ENCODE measurements around the gene MTFR2.
A peak's percentile ranks its signal among the peaks of the same experiment; 100 is the strongest.

Gene MTFR2

DNA sequence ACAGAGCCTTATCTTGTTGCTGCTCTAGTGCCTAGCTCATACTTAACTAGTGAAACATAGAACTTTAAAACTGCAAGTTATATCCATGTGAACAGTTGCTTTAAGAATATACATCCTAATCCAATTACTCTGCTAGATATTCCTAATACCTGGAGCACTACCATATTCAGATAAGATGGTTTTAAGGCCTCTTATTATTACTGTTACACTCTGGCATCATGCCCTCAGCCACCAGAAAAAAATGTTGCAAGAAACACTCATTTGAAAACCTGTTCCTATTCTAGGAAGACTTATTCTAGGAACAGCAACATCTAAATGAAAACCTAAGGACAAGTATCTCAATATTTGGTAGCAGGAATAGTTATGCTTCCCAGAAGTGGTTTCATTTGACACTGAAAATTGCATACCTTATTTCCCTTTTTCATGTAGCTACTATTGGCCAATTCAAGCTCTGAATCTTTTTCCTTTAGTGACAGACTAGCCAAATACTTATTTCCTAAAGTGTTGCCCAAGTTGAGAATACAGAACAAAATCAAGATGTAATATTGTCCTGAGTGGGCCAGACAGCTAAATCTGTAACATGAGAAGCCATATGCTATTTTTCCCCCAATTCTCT, 4.8 kb upstream of the MTFR2 start:
- Histone ChIP-seq H3K9me3 (ENCODE audit: low read length) (no peaks in the 10 kb centered on the region), H3K4me3 (ENCODE audit: low read length) (no peak overlapping the region), H2AFZ (ENCODE audit: low read depth, low read length) (no peak overlapping the region), H3K36me3 (ENCODE audit: insufficient read depth, low read length) (peaks cover 29% of the 10 kb centered on the region), H3K4me1 (ENCODE audit: insufficient read depth, low read length) (peaks cover 7% of the 10 kb centered on the region), H3K27me3 (ENCODE audit: insufficient read depth, low read length) (no peaks in the 10 kb centered on the region)

- Histone ChIP-seq H3K27me3 (ENCODE audit: insufficient read depth, low read length) (no peaks in the 10 kb centered on the region), H3K36me3 (ENCODE audit: insufficient read depth, low read length) (peaks cover 18% of the 10 kb centered on the region), H2AFZ (ENCODE audit: low read depth, low read length) (no peak overlapping the region), H3K4me3 (ENCODE audit: low read length) (no peak overlapping the region), H3K4me1 (ENCODE audit: insufficient read depth, low read length) (peaks cover 12% of the 10 kb centered on the region), H3K9me3 (ENCODE audit: low read length) (no peaks in the 10 kb centered on the region)
Measured at GRCh38 chr6:136253734-136254133, 3.6 kb upstream of the MTFR2 start.

DNA sequence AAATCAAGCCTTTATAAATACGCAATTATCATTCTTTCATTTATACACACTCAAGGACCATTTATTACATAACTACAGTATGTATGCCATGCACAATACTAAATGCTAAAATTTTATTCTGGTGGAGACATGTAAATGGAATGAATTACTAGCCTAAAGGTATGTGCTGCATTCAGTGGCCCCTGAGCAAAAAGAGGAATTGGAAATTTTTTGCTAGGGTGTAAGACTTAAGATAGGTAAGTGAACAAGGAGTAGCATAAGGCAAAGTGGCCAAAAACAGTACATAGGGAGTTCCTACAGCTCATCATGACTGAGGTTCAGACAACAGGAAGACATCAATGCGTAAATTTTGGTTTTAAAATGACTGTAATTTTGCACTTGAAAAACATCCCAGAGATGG, 2.3 kb upstream of the MTFR2 start:
- H3K36me3 ChIP-seq (ENCODE audit: insufficient read depth, low read length): peaks cover 7% of the 10 kb centered on the region
- peaks cover 12% of the 10 kb centered on the region for H3K4me1 ChIP-seq (ENCODE audit: insufficient read depth, low read length)
- no peaks in the 10 kb centered on the region for H3K9me3 ChIP-seq (ENCODE audit: low read length)
- H3K27me3 ChIP-seq (ENCODE audit: insufficient read depth, low read length): no peaks in the 10 kb centered on the region
- H3K4me3 ChIP-seq (ENCODE audit: low read length): no peak overlapping the region
- no peak overlapping the region for H2AFZ ChIP-seq (ENCODE audit: low read depth, low read length)

DNA sequence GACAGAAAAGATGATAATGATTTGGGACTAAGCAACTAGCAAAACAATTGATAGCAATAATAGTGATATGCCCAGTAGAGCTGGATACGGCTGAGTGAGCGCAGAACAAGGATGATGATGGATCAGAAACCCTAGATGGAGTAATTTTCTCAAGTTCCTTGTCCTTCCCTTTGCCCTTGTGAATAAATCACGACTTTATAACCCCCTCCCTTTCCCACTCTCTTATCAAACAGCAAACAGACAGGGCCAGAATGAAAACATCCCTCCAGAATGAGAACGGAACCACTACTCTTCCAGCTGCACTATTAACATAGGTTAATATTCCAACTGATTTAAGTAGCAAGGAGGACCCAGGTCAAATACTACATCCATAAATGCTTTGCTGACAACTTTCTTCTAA, 1.3 kb upstream of the MTFR2 start:
- Histone ChIP-seq H3K4me3 (ENCODE audit: low read length) (no peak overlapping the region), H3K27me3 (ENCODE audit: insufficient read depth, low read length) (no peaks in the 10 kb centered on the region)

DNA sequence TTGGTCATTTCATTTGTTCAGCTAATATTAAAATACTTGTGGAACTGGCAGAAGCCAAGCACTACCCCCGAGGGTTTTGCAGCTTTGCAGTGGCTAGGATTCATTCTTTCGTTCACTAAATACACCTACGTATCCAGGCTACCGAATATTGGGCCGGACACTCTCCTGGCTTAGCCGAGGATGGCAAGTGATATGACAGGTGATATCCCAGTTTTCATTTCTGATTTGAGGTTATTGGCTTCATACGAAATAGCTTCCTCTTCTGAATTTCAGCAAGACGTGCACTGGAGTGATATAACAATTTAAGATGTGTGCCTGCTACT, 536 bp upstream of the MTFR2 start:
- H2AFZ ChIP-seq (ENCODE audit: low read depth, low read length): peak overlapping the region; percentile 33
- peaks cover 12% of the 10 kb centered on the region for H3K4me1 ChIP-seq (ENCODE audit: insufficient read depth, low read length)
- no peaks in the 10 kb centered on the region for H3K27me3 ChIP-seq (ENCODE audit: insufficient read depth, low read length)
- H3K36me3 ChIP-seq (ENCODE audit: insufficient read depth, low read length): no peaks in the 10 kb centered on the region
- peak overlapping the region; percentile 67 for H3K4me3 ChIP-seq (ENCODE audit: low read length)
- no peaks in the 10 kb centered on the region for H3K9me3 ChIP-seq (ENCODE audit: low read length)

More for the DNA sequence above, 1.3 kb upstream of the MTFR2 start:
- Histone ChIP-seq H3K4me1 (ENCODE audit: insufficient read depth, low read length) (peaks cover 12% of the 10 kb centered on the region), H3K9me3 (ENCODE audit: low read length) (no peaks in the 10 kb centered on the region), H2AFZ (ENCODE audit: low read depth, low read length) (no peak overlapping the region), H3K36me3 (ENCODE audit: insufficient read depth, low read length) (no peaks in the 10 kb centered on the region)

DNA sequence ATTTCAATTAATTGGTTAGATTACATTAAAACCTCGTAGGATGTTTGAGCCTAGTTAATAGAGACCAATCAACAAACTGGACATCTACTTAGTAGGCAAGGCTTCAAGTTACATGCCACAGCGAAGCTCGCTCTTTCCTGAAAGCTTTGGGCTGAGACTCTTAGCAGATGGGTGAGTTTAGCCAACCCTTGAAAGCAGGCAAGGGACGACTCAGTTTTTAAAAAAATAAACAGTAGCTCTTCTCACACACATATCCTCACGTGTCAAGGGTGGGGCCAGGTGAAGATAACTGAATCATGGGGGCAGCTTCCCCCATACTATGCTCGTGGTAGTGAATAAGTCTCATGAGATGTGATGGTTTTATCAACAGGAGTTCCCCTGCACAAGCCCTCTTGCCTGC, 775 bp downstream of the MTFR2 start:
- H3K27me3 ChIP-seq (ENCODE audit: insufficient read depth, low read length): no peaks in the 10 kb centered on the region
- H3K4me3 ChIP-seq (ENCODE audit: low read length): peak overlapping the region; percentile 67
- H3K36me3 ChIP-seq (ENCODE audit: insufficient read depth, low read length): peaks cover under 1% of the 10 kb centered on the region

GRCh38 chr6:136244061-136244616, 6.0 kb downstream of the MTFR2 start:
- Histone ChIP-seq H3K4me1 (ENCODE audit: insufficient read depth, low read length) (peaks cover 2% of the 10 kb centered on the region), H3K4me3 (ENCODE audit: low read length) (no peak overlapping the region), H3K9me3 (ENCODE audit: low read length) (no peaks in the 10 kb centered on the region)

More for the DNA sequence above, 775 bp downstream of the MTFR2 start:
- Histone ChIP-seq H3K4me1 (ENCODE audit: insufficient read depth, low read length) (peaks cover 12% of the 10 kb centered on the region), H2AFZ (ENCODE audit: low read depth, low read length) (peak overlapping the region; percentile 19), H3K9me3 (ENCODE audit: low read length) (no peaks in the 10 kb centered on the region)

GRCh38 chr6:136236466-136237293, 13.4 kb downstream of the MTFR2 start:
- Histone ChIP-seq H3K4me3 (ENCODE audit: low read length) (no peak overlapping the region), H2AFZ (ENCODE audit: low read depth, low read length) (no peak overlapping the region), H3K4me1 (ENCODE audit: insufficient read depth, low read length) (no peaks in the 10 kb centered on the region), H3K9me3 (ENCODE audit: low read length) (no peaks in the 10 kb centered on the region), H3K36me3 (ENCODE audit: insufficient read depth, low read length) (no peaks in the 10 kb centered on the region), H3K27me3 (ENCODE audit: insufficient read depth, low read length) (no peaks in the 10 kb centered on the region)

More at GRCh38 chr6:136244061-136244616, 6.0 kb downstream of the MTFR2 start:
- Histone ChIP-seq H2AFZ (ENCODE audit: low read depth, low read length) (no peak overlapping the region), H3K36me3 (ENCODE audit: insufficient read depth, low read length) (peaks cover 3% of the 10 kb centered on the region), H3K27me3 (ENCODE audit: insufficient read depth, low read length) (no peaks in the 10 kb centered on the region)

DNA sequence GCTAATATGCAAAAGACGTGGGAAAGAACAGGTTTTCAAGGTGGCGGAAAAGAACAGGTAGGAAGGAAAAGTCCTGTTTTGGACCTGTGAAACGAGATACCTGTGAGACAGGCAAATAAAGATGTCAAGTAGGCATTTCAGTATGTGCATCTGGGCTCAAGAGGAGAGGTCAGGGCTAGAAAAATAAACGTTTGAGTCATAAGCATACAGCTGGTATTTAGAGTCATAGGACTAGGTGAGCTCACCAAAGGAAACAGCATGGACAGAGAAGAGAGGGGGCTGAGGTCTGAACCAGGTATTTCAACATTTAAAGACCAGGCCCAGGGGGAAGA, 14.9 kb downstream of the MTFR2 start:
- Histone ChIP-seq H3K9me3 (ENCODE audit: low read length) (no peaks in the 10 kb centered on the region), H2AFZ (ENCODE audit: low read depth, low read length) (no peak overlapping the region), H3K36me3 (ENCODE audit: insufficient read depth, low read length) (peaks cover 3% of the 10 kb centered on the region), H3K4me1 (ENCODE audit: insufficient read depth, low read length) (no peaks in the 10 kb centered on the region), H3K4me3 (ENCODE audit: low read length) (no peak overlapping the region), H3K27me3 (ENCODE audit: insufficient read depth, low read length) (no peaks in the 10 kb centered on the region)

DNA sequence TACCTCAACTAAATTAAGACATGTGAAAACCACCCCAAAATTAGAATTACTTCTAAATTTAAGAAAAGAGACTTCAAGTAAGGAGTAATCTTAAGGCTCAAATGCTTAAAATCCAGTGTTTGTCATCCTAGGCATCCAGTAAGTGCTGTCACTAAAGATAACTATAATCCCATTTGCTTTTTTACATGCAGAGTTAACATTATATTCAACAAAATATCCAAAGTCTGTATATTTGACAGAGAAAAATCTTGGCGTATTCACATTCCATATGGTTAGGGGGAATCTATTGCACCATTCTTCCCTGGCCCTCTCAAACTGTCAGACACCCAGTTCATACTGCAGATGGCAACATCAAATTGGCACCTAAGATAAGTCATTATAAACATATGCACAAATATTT, 17.4 kb downstream of the MTFR2 start:
- no peak overlapping the region for H3K4me3 ChIP-seq (ENCODE audit: low read length)
- H2AFZ ChIP-seq (ENCODE audit: low read depth, low read length): no peak overlapping the region
- no peaks in the 10 kb centered on the region for H3K4me1 ChIP-seq (ENCODE audit: insufficient read depth, low read length)
- peaks cover 3% of the 10 kb centered on the region for H3K36me3 ChIP-seq (ENCODE audit: insufficient read depth, low read length)
- H3K9me3 ChIP-seq (ENCODE audit: low read length): no peaks in the 10 kb centered on the region
- H3K27me3 ChIP-seq (ENCODE audit: insufficient read depth, low read length): no peaks in the 10 kb centered on the region

- Histone ChIP-seq H3K9me3 (ENCODE audit: low read length) (no peaks in the 10 kb centered on the region), H3K4me3 (ENCODE audit: low read length) (no peak overlapping the region), H3K36me3 (ENCODE audit: insufficient read depth, low read length) (peaks cover 3% of the 10 kb centered on the region), H2AFZ (ENCODE audit: low read depth, low read length) (no peak overlapping the region), H3K4me1 (ENCODE audit: insufficient read depth, low read length) (no peaks in the 10 kb centered on the region), H3K27me3 (ENCODE audit: insufficient read depth, low read length) (no peaks in the 10 kb centered on the region)
Measured at GRCh38 chr6:136230219-136230853, 19.8 kb downstream of the MTFR2 start.

DNA sequence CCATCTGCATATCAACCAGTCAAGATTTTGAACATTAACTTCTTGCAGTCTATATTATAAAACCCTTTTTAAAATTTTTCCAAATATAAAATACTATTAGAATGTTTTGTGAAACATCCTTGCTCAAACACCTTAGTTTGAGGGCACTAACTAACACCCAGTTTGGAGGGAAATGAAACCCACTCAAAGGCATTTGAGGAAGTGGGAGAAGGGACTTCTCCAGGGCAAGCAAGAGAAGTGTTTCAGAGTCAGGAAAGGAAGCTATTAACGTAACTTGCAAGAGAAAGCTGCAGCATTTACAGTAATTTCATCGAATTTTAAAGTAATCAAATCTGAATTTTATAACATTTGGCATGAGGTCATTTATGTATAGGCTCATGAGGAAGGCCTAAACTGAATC, 21.3 kb downstream of the MTFR2 start:
- no peak overlapping the region for H3K4me3 ChIP-seq (ENCODE audit: low read length)

DNA sequence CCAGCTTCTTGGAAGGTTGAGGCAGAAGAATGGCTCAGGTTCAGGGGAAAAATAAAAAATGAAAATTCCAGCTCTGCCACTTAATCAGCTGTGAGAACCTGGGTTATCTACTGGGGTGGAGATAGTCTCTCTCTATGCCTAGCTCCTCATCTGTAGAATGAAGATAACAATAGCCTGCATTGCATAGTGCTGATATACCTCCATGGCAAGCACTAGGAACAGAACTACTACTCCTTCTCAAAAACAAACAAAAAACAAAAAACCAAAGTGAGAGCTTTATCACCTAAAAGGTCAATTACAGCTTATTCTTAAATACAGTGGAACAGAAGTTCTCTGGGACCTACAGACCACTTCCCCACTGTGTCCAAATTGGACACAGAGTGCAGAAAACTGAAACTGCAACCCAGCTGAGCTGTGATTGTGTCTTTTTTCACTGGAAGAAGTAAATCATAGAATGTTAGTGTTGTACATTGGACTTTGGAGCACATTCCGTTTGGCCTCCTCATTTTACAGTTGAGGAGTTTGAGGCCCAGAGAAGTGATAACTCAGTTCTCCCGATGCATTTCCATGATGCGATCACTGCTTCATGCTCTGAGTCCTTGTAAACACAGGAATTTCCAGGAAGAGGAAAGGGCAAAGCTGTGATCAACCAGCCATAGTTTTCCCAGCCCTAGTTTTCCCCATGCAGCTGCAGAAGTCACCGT, 23.3 kb downstream of the MTFR2 start:
- Histone ChIP-seq H2AFZ (ENCODE audit: low read depth, low read length) (no peak overlapping the region), H3K9me3 (ENCODE audit: low read length) (no peaks in the 10 kb centered on the region), H3K4me3 (ENCODE audit: low read length) (no peak overlapping the region), H3K36me3 (ENCODE audit: insufficient read depth, low read length) (peaks cover 3% of the 10 kb centered on the region), H3K27me3 (ENCODE audit: insufficient read depth, low read length) (no peaks in the 10 kb centered on the region), H3K4me1 (ENCODE audit: insufficient read depth, low read length) (no peaks in the 10 kb centered on the region)

More for the DNA sequence above, 21.3 kb downstream of the MTFR2 start:
- Histone ChIP-seq H3K9me3 (ENCODE audit: low read length) (no peaks in the 10 kb centered on the region), H3K4me1 (ENCODE audit: insufficient read depth, low read length) (no peaks in the 10 kb centered on the region), H3K36me3 (ENCODE audit: insufficient read depth, low read length) (peaks cover 3% of the 10 kb centered on the region), H2AFZ (ENCODE audit: low read depth, low read length) (no peak overlapping the region), H3K27me3 (ENCODE audit: insufficient read depth, low read length) (no peaks in the 10 kb centered on the region)
